KBM-7 (cell line): Measurements from ENCODE around the gene FZR1.
A peak's percentile ranks its signal among the peaks of the same experiment; 100 is the strongest.

Experiments
- DNase-seq: peaks from one replicate; pipeline ENCODE4 v3.0.0-alpha.2; 2015
- in situ Hi-C: fragments of 300-500 bp; cut with MboI; formaldehyde crosslinking; loops from 2 replicates; pipeline ENCODE4 v1.14.3; 2020; ENCODE audit warnings: low sequenced_read_pairs, low pct_unique_long_range_greater_than_20kb, mixed read lengths

The FZR1 gene

GRCh38 chr19:3470500-3471128, 35.5 kb upstream of the FZR1 start:
- DNase-seq, result no peak
- in situ Hi-C loops, result no loop called here

- in situ Hi-C loops, result no loop called here
- peak; percentile 52 for DNase-seq
These were observed 34.0 kb upstream of the FZR1 start for GRCh38 chr19:3471954-3472655.

GRCh38 chr19:3474010-3474409, 32.1 kb upstream of the FZR1 start:
- DNase-seq, result no peak
- in situ Hi-C loops, result no loop called here

GRCh38 chr19:3474614-3475013, 31.5 kb upstream of the FZR1 start:
- DNase-seq, result no peak
- in situ Hi-C loops, result no loop called here

GRCh38 chr19:3475449-3475848, 30.7 kb upstream of the FZR1 start:
- in situ Hi-C loops, result no loop called here
- no peak for DNase-seq

GRCh38 chr19:3476830-3477229, 29.3 kb upstream of the FZR1 start:
- no peak for DNase-seq
- in situ Hi-C loops, result no loop called here

GRCh38 chr19:3477506-3477905, 28.6 kb upstream of the FZR1 start:
- no peak for DNase-seq

GRCh38 chr19:3477951-3478350, 28.2 kb upstream of the FZR1 start:
- no peak for DNase-seq
- in situ Hi-C loops, result no loop called here

More at GRCh38 chr19:3477506-3477905, 28.6 kb upstream of the FZR1 start:
- in situ Hi-C loops, result no loop called here

- in situ Hi-C loops, result no loop called here
- peak; percentile 86 for DNase-seq
These were observed 27.5 kb upstream of the FZR1 start for GRCh38 chr19:3478409-3479176.

GRCh38 chr19:3479177-3479833, 26.8 kb upstream of the FZR1 start:
- in situ Hi-C loops, result no loop called here
- peak; percentile 89 for DNase-seq

GRCh38 chr19:3479834-3480215, 26.3 kb upstream of the FZR1 start:
- in situ Hi-C loops, result no loop called here
- DNase-seq, result no peak

- in situ Hi-C loops, result no loop called here
These were observed 25.6 kb upstream of the FZR1 start, which contains the start of gene SMIM24 for GRCh38 chr19:3480383-3481091. Gene SMIM24, minus strand, starts transcription at chr19:3480525. Its CDS starts 62 bp downstream, at chr19:3480463.

GRCh38 chr19:3481241-3482090, 24.6 kb upstream of the FZR1 start:
- in situ Hi-C loops, result no loop called here
- no peak for DNase-seq

More at GRCh38 chr19:3480383-3481091, 25.6 kb upstream of the FZR1 start, which contains the start of gene SMIM24:
- no peak for DNase-seq

GRCh38 chr19:3482507-3483225, 23.4 kb upstream of the FZR1 start:
- DNase-seq, result no peak
- in situ Hi-C loops, result no loop called here

GRCh38 chr19:3483226-3483628, 22.9 kb upstream of the FZR1 start, which contains the start of gene SMIM44:
Gene SMIM44, minus strand, starts transcription at chr19:3483441. Its CDS starts 38 bp downstream, at chr19:3483403.
- no peak for DNase-seq
- in situ Hi-C loops, result no loop called here

GRCh38 chr19:3491396-3492119, 14.6 kb upstream of the FZR1 start:
- DNase-seq, result no peak
- in situ Hi-C loops, result no loop called here
